OCI-LY7 (cell line): ENCODE data around the gene MYZAP. TPM values are rescaled to one million over a fixed set of nuclear protein-coding genes. Genes with fewer than 3 reads are reported as not detected.

Experiments
- BruUV-seq: library from RNA; stranded (reverse); fragments of 400-500 nt; replicated peaks from 2 replicates; lab custom pipeline; 2021; lab: Mats Ljungman, UMichigan
- CTCF ChIA-PET: fragments of 300-600 bp; sonication (Branson Sonifier 250); formaldehyde crosslinking; loops from one replicate; lab custom pipeline; 2022; ENCODE audit warnings: antibody characterized with exemption; ENCODE audit not compliant: unreplicated experiment; lab: Charles Lee
- POLR2A ChIA-PET: fragments of 300-600 bp; sonication (Branson Sonifier 250); formaldehyde crosslinking; loops from one replicate; lab custom pipeline; 2022; ENCODE audit warnings: antibody characterized with exemption; lab: Charles Lee
- DNase-seq: peaks from one replicate; pipeline ENCODE4 v3.0.0-alpha.2; 2015; ENCODE audit warnings: low spot score
- H2AFZ ChIP-seq: fragments of 200-600 bp; sonication (generic), shearing (Covaris generic); 2 replicates; pipeline ENCODE4 v1.6.1; 2014; ENCODE audit warnings: mild to moderate bottlenecking, antibody characterized with exemption, low read length, moderate library complexity
- H3K27ac ChIP-seq: fragments of 200-600 bp; sonication (generic); 2 replicates; pipeline ENCODE4 v1.5.1; 2014; ENCODE audit warnings: mixed run types, low read depth, mild to moderate bottlenecking, moderate library complexity, low read length, inconsistent platforms; ENCODE audit not compliant: poor library complexity, severe bottlenecking
- H3K36me3 ChIP-seq: fragments of 200-600 bp; sonication (generic); 2 replicates; pipeline ENCODE4 v1.6.1; 2014; ENCODE audit warnings: mild to moderate bottlenecking, antibody characterized with exemption, low read length, moderate library complexity, mixed read lengths; ENCODE audit not compliant: insufficient read depth
- H3K4me1 ChIP-seq: fragments of 200-600 bp; sonication (generic); 2 replicates; pipeline ENCODE4 v1.5.1; 2014; ENCODE audit warnings: mild to moderate bottlenecking, low read length; ENCODE audit not compliant: insufficient read depth, poor library complexity, severe bottlenecking
- H3K4me2 ChIP-seq: fragments of 200-600 bp; sonication (generic); 2 replicates; pipeline ENCODE4 v1.6.1; 2014; ENCODE audit warnings: mild to moderate bottlenecking, low read length
- H3K4me3 ChIP-seq: fragments of 200-600 bp; sonication (generic); 2 replicates; pipeline ENCODE4 v1.5.1; 2014; ENCODE audit warnings: mild to moderate bottlenecking, low read depth, low read length; ENCODE audit not compliant: poor library complexity, severe bottlenecking
- H3K79me2 ChIP-seq: fragments of 200-600 bp; sonication (generic); 2 replicates; pipeline ENCODE4 v1.6.1; 2016; ENCODE audit warnings: low read depth, mild to moderate bottlenecking, low read length, moderate library complexity, mixed read lengths; ENCODE audit not compliant: insufficient read depth
- H3K9me2 ChIP-seq: fragments of 200-600 bp; sonication (generic); 2 replicates; pipeline ENCODE4 v1.6.1; 2016; ENCODE audit warnings: mild to moderate bottlenecking, low read length, mixed read lengths; ENCODE audit not compliant: insufficient read depth
- H3K9me3 ChIP-seq: fragments of 200-600 bp; sonication (generic); 2 replicates; pipeline ENCODE4 v1.6.1; 2014; ENCODE audit warnings: mild to moderate bottlenecking, mixed run types, low read length, mixed read lengths
- H4K20me1 ChIP-seq: fragments of 200-600 bp; sonication (generic); 2 replicates; pipeline ENCODE4 v1.6.1; 2014; ENCODE audit warnings: mild to moderate bottlenecking, antibody characterized with exemption, low read length, moderate library complexity, mixed read lengths; ENCODE audit not compliant: insufficient read depth
- EZH2phosphoT487 ChIP-seq: fragments of 200-600 bp; sonication (generic); IDR thresholded peaks from 2 replicates; pipeline ENCODE4 v1.6.1; 2018; ENCODE audit warnings: low read depth, borderline replicate concordance, mild to moderate bottlenecking, mixed run types, antibody characterized with exemption, low read length, moderate library complexity, mixed read lengths
- intact Hi-C: fragments of 100-400 bp; cut with micrococcal nuclease; formaldehyde crosslinking; loops from one replicate; pipeline ENCODE4 v1.10.0; 2022; ENCODE audit not compliant: unreplicated experiment
- total RNA-seq, 2 experiments: library from RNA; depleted of rRNA in 1 of 2; stranded (reverse); fragments of >200 nt in 1 of 2; shearing (Covaris generic) in 1 of 2; gene quantifications; 2 replicates each; pipeline ENCODE4 v1.2.3, GENCODE V29; 2014 to 2022
- TF ChIP-seq, protein P1 (sequence below): fragments of 200-600 bp; sonication (generic); conservative IDR thresholded peaks from 2 replicates; pipeline ENCODE4 v1.5.1; 2014; ENCODE audit warnings: mild to moderate bottlenecking, antibody characterized with exemption, low read length, moderate library complexity, mixed read lengths

Gene MYZAP
- total RNA-seq, 2 experiments from 2014 or later, result not detected

DNA sequence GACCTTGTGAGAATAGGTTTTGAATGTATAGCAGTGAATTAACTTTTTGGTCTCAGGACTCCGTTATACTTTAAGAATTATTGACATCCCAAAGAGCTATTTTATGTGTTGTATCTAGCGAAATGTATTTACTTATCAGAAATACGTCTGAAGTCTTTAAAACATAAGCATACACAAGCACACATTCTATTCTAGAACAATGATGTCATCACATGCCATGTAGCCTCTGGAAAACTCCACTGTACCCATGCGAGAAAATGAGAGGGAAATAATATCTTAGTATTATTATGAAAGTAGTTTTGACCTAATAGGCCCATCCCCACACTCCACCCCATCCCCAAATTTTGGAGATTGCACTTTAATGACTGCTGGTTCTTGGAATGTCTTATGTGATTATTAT lies 116.3 kb downstream of the MYZAP start:
- Histone ChIP-seq H4K20me1 (peaks cover 15% of the 10 kb centered on the region; the same call in 1 of the 2 replicates), H3K4me2 (peak overlapping the region; percentile 96), H3K79me2 (peaks cover 44% of the 10 kb centered on the region), H3K4me1 (peaks cover 21% of the 10 kb centered on the region), H2AFZ (no peak overlapping the region), H3K9me2 (no peaks in the 10 kb centered on the region), H3K4me3 (peak overlapping the region; percentile 81), H3K27ac (no peak overlapping the region), H3K9me3 (peaks cover 6% of the 10 kb centered on the region; the same call in 1 of the 2 replicates), H3K36me3 (peaks cover 43% of the 10 kb centered on the region)
- TF ChIP-seq, protein P1, sequence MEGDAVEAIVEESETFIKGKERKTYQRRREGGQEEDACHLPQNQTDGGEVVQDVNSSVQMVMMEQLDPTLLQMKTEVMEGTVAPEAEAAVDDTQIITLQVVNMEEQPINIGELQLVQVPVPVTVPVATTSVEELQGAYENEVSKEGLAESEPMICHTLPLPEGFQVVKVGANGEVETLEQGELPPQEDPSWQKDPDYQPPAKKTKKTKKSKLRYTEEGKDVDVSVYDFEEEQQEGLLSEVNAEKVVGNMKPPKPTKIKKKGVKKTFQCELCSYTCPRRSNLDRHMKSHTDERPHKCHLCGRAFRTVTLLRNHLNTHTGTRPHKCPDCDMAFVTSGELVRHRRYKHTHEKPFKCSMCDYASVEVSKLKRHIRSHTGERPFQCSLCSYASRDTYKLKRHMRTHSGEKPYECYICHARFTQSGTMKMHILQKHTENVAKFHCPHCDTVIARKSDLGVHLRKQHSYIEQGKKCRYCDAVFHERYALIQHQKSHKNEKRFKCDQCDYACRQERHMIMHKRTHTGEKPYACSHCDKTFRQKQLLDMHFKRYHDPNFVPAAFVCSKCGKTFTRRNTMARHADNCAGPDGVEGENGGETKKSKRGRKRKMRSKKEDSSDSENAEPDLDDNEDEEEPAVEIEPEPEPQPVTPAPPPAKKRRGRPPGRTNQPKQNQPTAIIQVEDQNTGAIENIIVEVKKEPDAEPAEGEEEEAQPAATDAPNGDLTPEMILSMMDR, result no peak
- no peak for TF ChIP-seq EZH2phosphoT487
- no TSS peak for BruUV-seq
- intact Hi-C loops, result no loop called here
- no peak for DNase-seq
- ChIA-PET POLR2A (interaction anchor here (1.0 kb wide), 1 partner anchor 13 kb away, joined by 3 read pairs; no protein-coding TSS in a partner anchor), CTCF (no interaction called here)

DNA sequence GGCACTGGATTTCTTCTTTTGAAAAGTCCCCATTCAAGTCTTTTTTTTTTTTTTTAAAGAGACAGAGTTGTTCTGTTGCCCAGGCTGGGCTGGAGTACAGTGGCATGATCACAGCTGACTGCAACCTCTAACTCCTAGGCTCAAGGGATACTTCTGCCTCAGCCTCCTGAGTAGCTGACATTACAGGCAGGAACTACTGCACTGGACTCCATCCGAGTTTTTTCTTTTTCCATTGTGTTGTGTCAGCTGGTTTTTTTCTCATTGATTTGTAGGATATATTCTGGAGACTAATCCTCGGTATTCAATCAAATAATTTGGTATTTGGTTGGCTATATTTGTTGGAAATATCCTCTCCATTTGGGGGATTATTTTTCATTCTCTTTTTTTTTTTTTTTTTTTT lies 126.6 kb downstream of the MYZAP start:
- Histone ChIP-seq H3K36me3 (peaks cover 53% of the 10 kb centered on the region), H3K4me3 (no peak overlapping the region), H3K9me2 (no peaks in the 10 kb centered on the region), H3K4me1 (no peaks in the 10 kb centered on the region), H3K79me2 (no peaks in the 10 kb centered on the region), H4K20me1 (no peaks in the 10 kb centered on the region), H3K9me3 (no peaks in the 10 kb centered on the region), H3K4me2 (no peak overlapping the region), H3K27ac (no peak overlapping the region), H2AFZ (no peak overlapping the region)
- ChIA-PET CTCF (no interaction called here), POLR2A (no interaction called here)
- DNase-seq, result no peak
- no TSS peak for BruUV-seq
- TF ChIP-seq, protein P1, result no peak
- TF ChIP-seq EZH2phosphoT487, result no peak
- intact Hi-C loops, result no loop called here

DNA sequence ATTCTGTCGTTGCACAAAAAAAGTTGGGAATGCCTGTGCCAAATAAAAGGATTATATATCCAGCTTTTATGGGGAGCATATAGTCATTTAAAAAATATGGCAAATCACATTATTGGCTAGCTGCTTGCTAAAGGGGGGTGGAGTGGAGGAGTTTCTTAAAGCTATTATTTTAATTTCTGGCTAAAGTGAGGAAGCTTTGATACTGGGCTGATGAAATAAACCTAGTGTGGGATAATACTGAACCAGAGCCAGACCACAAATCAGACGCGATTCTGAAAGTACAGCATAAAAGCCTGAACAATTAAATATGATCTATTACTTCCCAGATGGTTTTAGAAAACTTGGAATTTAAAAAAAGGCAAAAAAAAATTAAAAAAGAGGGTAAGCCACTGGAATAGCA lies 129.2 kb downstream of the MYZAP start:
- ChIA-PET POLR2A (interaction anchor here (1.0 to 1.2 kb wide), 2 partner anchors 9 to 13 kb away, joined by 3 to 4 read pairs; no protein-coding TSS in a partner anchor), CTCF (no interaction called here)
- Histone ChIP-seq H3K4me1 (no peaks in the 10 kb centered on the region), H3K9me2 (no peaks in the 10 kb centered on the region), H3K27ac (no peak overlapping the region), H4K20me1 (no peaks in the 10 kb centered on the region), H3K79me2 (no peaks in the 10 kb centered on the region), H3K9me3 (no peaks in the 10 kb centered on the region), H3K4me3 (no peak overlapping the region), H3K36me3 (peaks cover 33% of the 10 kb centered on the region), H3K4me2 (no peak overlapping the region), H2AFZ (no peak overlapping the region)
- no peak for DNase-seq
- TF ChIP-seq EZH2phosphoT487, result no peak
- TF ChIP-seq, protein P1, result no peak
- no TSS peak for BruUV-seq
- intact Hi-C loops, result no loop called here
